Endothelial cell of umbilical vein (primary cell): ENCODE results near the gene PAIP2. TPM values are rescaled to one million over a fixed set of nuclear protein-coding genes. Genes with fewer than 3 reads are reported as not detected.

Source experiments
- BruUV-seq: library from RNA; stranded (reverse); fragments of 400-500 nt; replicated peaks from 2 replicates; lab custom pipeline; 2021; lab: Mats Ljungman, UMichigan
- CTCF ChIA-PET: fragments of 300-600, 350-600 bp; sonication (Branson Sonifier 250); formaldehyde crosslinking; loops from one replicate; lab custom pipeline; 2021; ENCODE audit warnings: antibody characterized with exemption, inconsistent platforms; lab: Charles Lee
- POLR2A ChIA-PET: fragments of 300-600, 350-600 bp; sonication (Branson Sonifier 250); formaldehyde crosslinking; loops from one replicate; lab custom pipeline; 2021; ENCODE audit warnings: antibody characterized with exemption, inconsistent platforms; lab: Charles Lee
- DNase-seq: peaks from one replicate; pipeline ENCODE4 v3.0.0-alpha.2; 2011; ENCODE audit warnings: low read depth, low spot score
- FAIRE-seq: peaks from 2 replicates; lab custom pipeline; 2011; peaks lifted over from hg19 to GRCh38; lab: Jason Lieb, UNC
- H2AFZ ChIP-seq: 2 replicates; pipeline ENCODE4 v1.6.0; 2012; ENCODE audit warnings: low read depth, low read length, control low read depth, inconsistent platforms
- H3K27ac ChIP-seq: 2 replicates; pipeline ENCODE4 v1.5.1; 2011; ENCODE audit warnings: low read depth, mild to moderate bottlenecking, control low read depth, low read length, moderate library complexity; ENCODE audit not compliant: insufficient read depth
- H3K27me3 ChIP-seq, 2 experiments: 2 replicates each; pipeline versions ENCODE4 v1.6.0 to v1.6.1; 2011; ENCODE audit warnings: low read length in 2 of 2, mixed read lengths in 1 of 2; ENCODE audit not compliant: control insufficient read depth in 2 of 2, insufficient read depth in 2 of 2
- H3K36me3 ChIP-seq, 2 experiments: 2 replicates in 1 of 2; 3 replicates in 1 of 2; pipeline ENCODE4 v1.5.1; 2011; ENCODE audit warnings: low read length in 2 of 2, mild to moderate bottlenecking in 1 of 2, moderate library complexity in 1 of 2; ENCODE audit not compliant: control insufficient read depth in 2 of 2, insufficient read depth in 2 of 2; ENCODE audit errors: extremely low read depth in 1 of 2
- H3K4me1 ChIP-seq: 3 replicates; pipeline ENCODE4 v1.5.1; 2011; ENCODE audit warnings: mild to moderate bottlenecking, low read length; ENCODE audit not compliant: control insufficient read depth, insufficient read depth; ENCODE audit errors: extremely low read depth
- H3K4me2 ChIP-seq: 2 replicates; pipeline ENCODE4 v1.6.1; 2011; ENCODE audit warnings: low read length, control low read depth, mixed read lengths; ENCODE audit not compliant: insufficient read depth
- H3K4me3 ChIP-seq, 3 experiments: fragments of 200-600 bp in 1 of 3; sonication (generic), shearing (Covaris generic) in 1 of 3; replicated peaks in 1 of 3; 2 replicates each; pipeline ENCODE4 v1.5.1; 2011 to 2016; ENCODE audit warnings: control low read depth in 3 of 3, low read length in 3 of 3, mild to moderate bottlenecking in 2 of 3, inconsistent platforms in 1 of 3, low read depth in 1 of 3, moderate library complexity in 1 of 3; ENCODE audit not compliant: insufficient read depth in 1 of 3
- H3K79me2 ChIP-seq: 2 replicates; pipeline ENCODE4 v1.6.0; 2012; ENCODE audit warnings: low read length, inconsistent platforms; ENCODE audit not compliant: control insufficient read depth, insufficient read depth
- H3K9ac ChIP-seq: replicated peaks from 2 replicates; pipeline ENCODE3; 2011; ENCODE audit warnings: low read length, control low read depth; ENCODE audit not compliant: insufficient read depth; ENCODE audit errors: extremely low read depth
- H3K9me1 ChIP-seq: replicated peaks from 3 replicates; pipeline ENCODE4 v1.6.0; 2011; ENCODE audit warnings: mild to moderate bottlenecking, low read length; ENCODE audit not compliant: control insufficient read depth, insufficient read depth; ENCODE audit errors: extremely low read depth
- H3K9me3 ChIP-seq: replicated peaks from 2 replicates; pipeline ENCODE4 v1.5.1; 2012; ENCODE audit warnings: low read length, inconsistent platforms; ENCODE audit not compliant: control insufficient read depth, insufficient read depth
- H4K20me1 ChIP-seq: replicated peaks from 2 replicates; pipeline ENCODE3; 2011; ENCODE audit warnings: mild to moderate bottlenecking, low read length; ENCODE audit not compliant: control insufficient read depth, insufficient read depth; ENCODE audit errors: extremely low read depth
- CTCF ChIP-seq, 2 donors: IDR thresholded peaks; 1 replicate in 1 of 2; 2 replicates in 1 of 2; pipeline ENCODE4 v1.5.1; 2011; ENCODE audit warnings: low read length in 2 of 2, mild to moderate bottlenecking in 2 of 2, moderate library complexity in 2 of 2, control low read depth in 1 of 2, inconsistent platforms in 1 of 2, low read depth in 1 of 2; ENCODE audit not compliant: insufficient read depth in 1 of 2; ENCODE audit errors: extremely low read depth in 1 of 2
- FOS ChIP-seq: IDR thresholded peaks from 2 replicates; pipeline ENCODE4 v1.6.1; 2011; ENCODE audit warnings: mild to moderate bottlenecking, low read length, moderate library complexity, borderline replicate concordance; ENCODE audit not compliant: insufficient read depth
- GATA2 ChIP-seq: IDR thresholded peaks from 2 replicates; pipeline ENCODE4 v1.7.0; 2011; ENCODE audit warnings: low read depth, mild to moderate bottlenecking, moderate library complexity, mixed read lengths, low read length; ENCODE audit not compliant: insufficient read length, insufficient read depth
- MAX ChIP-seq: IDR thresholded peaks from 2 replicates; pipeline ENCODE4 v1.6.1; 2011; ENCODE audit not compliant: insufficient read depth, insufficient read length
- MYC ChIP-seq: IDR thresholded peaks from one replicate; pipeline ENCODE4 v1.6.1; 2011; ENCODE audit warnings: mild to moderate bottlenecking, low read depth, low read length
- POLR2A ChIP-seq: IDR thresholded peaks from 2 replicates; pipeline ENCODE4 v1.6.1; 2012; ENCODE audit warnings: low read depth, mild to moderate bottlenecking, control low read depth, low read length
- POLR2AphosphoS5 ChIP-seq: IDR thresholded peaks from 2 replicates; pipeline ENCODE4 v1.6.1; 2012; ENCODE audit warnings: low read depth, mild to moderate bottlenecking, control low read depth, low read length, moderate library complexity; ENCODE audit not compliant: insufficient read depth
- dilution Hi-C: fragments of 300-500 bp; cut with MboI; formaldehyde crosslinking; loops from one replicate; pipeline ENCODE4 v1.15.0; 2019; ENCODE audit warnings: low sequenced_read_pairs; ENCODE audit not compliant: extremely low pct_ligation_motif_present
- intact Hi-C: fragments of 100-400 bp; cut with micrococcal nuclease; formaldehyde crosslinking; loops from one replicate; pipeline ENCODE4 v1.10.0; 2022
- polyA plus RNA-seq, 4 experiments: library from polyadenylated mRNA; depleted of rRNA in 3 of 4; stranded (reverse) in 3 of 4; unstranded in 1 of 4; fragments of >200 nt; gene quantifications; 2 replicates each; pipeline versions ENCODE4 v1.2.1 to v1.2.3, GENCODE V29; 2011 to 2012; ENCODE audit warnings: missing spikeins in 1 of 4
- total RNA-seq: library from RNA; stranded (reverse); gene quantifications from 2 replicates; pipeline ENCODE4 v1.2.3, GENCODE V29; 2021

The PAIP2 gene
- total and polyA plus RNA-seq, 2 donors (not counting 3 experiments of a cell fraction or from before 2014, with no cell fraction given), result 52.1 to 80.4 TPM

GRCh38 chr5:139298242-139298641, 43.4 kb upstream of the PAIP2 start:
- no peaks in the 10 kb centered on the region for H3K27me3 ChIP-seq
- H2AFZ ChIP-seq, result no peak overlapping the region
- POLR2A ChIA-PET, result no interaction called here
- TF ChIP-seq MAX (no peak), POLR2AphosphoS5 (no peak), FOS (no peak), POLR2A (no peak), MYC (no peak), CTCF (IDR thresholded peaks at IDR 0.05; ENCODE audit: extremely low read depth in 1 of 2, insufficient read depth in 1 of 2, low read depth in 1 of 2, low read length in 2 of 2) (no peak), GATA2 (no peak)
- H3K36me3 ChIP-seq, result no peaks in the 10 kb centered on the region
- no peaks in the 10 kb centered on the region for H3K9me1 ChIP-seq
- peak overlapping the region; percentile 22 for H3K4me2 ChIP-seq
- H3K4me3 ChIP-seq, result no peak overlapping the region
- dilution Hi-C loops, result no loop called here
- no peaks in the 10 kb centered on the region for H3K9me3 ChIP-seq
- FAIRE-seq, result no peak
- no TSS peak for BruUV-seq
- peaks cover 48% of the 10 kb centered on the region for H4K20me1 ChIP-seq
- peaks cover 18% of the 10 kb centered on the region for H3K4me1 ChIP-seq
- CTCF ChIA-PET, result interaction anchor here (1.1 kb wide), 1 partner anchor 9 kb away, joined by 3 read pairs; no protein-coding TSS in a partner anchor
- H3K79me2 ChIP-seq, result peaks cover 98% of the 10 kb centered on the region
- no peak overlapping the region for H3K27ac ChIP-seq
- intact Hi-C loops, result no loop called here
- DNase-seq, result no peak
- H3K9ac ChIP-seq, result no peak overlapping the region
